22Rv1 (cell line): ENCODE measurements around the gene MOB1A.

Experiments used
- CTCF ChIP-seq: fragments of 450-650 bp; IDR thresholded peaks from 2 replicates; pipeline ENCODE4 v1.5.1; 2017; ENCODE audit warnings: mild to moderate bottlenecking
- ZFX ChIP-seq: fragments of 450-650 bp; IDR thresholded peaks from 2 replicates; pipeline ENCODE4 v1.6.1; 2017; ENCODE audit warnings: antibody characterized with exemption, borderline replicate concordance

GRCh38 chr2:74177696-74178095 lies 983 bp downstream of the MOB1A start:
- TF ChIP-seq CTCF (no peak), ZFX (no peak)
